RWPE1 (cell line): ENCODE results near the gene OR2C3.

Experiments used
- CTCF ChIA-PET: fragments of 350-600 bp; sonication (Branson Sonifier 250); formaldehyde crosslinking; extraction: SDS; loops from one replicate; lab custom pipeline; 2021; lab: Yijun Ruan, JAX
- POLR2A ChIA-PET: fragments of 400-600 bp; formaldehyde crosslinking; extraction: SDS; loops from one replicate; lab custom pipeline; 2020; ENCODE audit warnings: antibody characterized with exemption; ENCODE audit not compliant: low non-redundant PET; lab: Yijun Ruan, JAX
- DNase-seq: peaks from one replicate; pipeline ENCODE4 v3.0.0; 2012; ENCODE audit warnings: low spot score
- H3K27ac ChIP-seq: fragments of 450-650 bp; 2 replicates; pipeline ENCODE4 v1.5.1; 2017
- TF ChIP-seq, protein P1 (sequence below): fragments of 450-650 bp; conservative IDR thresholded peaks from 2 replicates; pipeline ENCODE4 v1.5.1; 2017; ENCODE audit warnings: low read depth, mild to moderate bottlenecking

The OR2C3 gene

DNA sequence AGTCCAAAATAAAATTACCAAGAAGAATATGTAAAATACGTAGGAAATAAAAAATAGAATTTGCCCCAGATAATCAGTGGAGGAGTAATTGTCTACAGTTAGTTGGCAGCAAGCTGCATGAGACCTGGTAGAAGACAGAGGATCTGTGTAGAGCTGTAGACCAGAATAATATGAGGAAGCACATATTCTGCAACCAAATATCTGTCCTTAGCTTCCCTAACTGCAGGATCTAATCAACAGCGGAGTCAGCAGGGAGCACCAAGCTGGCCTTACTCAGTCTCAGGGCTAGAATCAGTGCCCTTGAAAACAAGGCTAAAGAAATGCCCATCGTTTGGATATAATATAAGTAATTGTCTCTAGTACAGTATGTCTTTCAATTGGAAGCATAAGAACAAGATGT is 6.6 kb upstream of the OR2C3 start:
- TF ChIP-seq, protein P1, sequence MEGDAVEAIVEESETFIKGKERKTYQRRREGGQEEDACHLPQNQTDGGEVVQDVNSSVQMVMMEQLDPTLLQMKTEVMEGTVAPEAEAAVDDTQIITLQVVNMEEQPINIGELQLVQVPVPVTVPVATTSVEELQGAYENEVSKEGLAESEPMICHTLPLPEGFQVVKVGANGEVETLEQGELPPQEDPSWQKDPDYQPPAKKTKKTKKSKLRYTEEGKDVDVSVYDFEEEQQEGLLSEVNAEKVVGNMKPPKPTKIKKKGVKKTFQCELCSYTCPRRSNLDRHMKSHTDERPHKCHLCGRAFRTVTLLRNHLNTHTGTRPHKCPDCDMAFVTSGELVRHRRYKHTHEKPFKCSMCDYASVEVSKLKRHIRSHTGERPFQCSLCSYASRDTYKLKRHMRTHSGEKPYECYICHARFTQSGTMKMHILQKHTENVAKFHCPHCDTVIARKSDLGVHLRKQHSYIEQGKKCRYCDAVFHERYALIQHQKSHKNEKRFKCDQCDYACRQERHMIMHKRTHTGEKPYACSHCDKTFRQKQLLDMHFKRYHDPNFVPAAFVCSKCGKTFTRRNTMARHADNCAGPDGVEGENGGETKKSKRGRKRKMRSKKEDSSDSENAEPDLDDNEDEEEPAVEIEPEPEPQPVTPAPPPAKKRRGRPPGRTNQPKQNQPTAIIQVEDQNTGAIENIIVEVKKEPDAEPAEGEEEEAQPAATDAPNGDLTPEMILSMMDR, result no peak
- POLR2A ChIA-PET, result no interaction called here
- H3K27ac ChIP-seq, result no peak overlapping the region
- CTCF ChIA-PET, result no interaction called here
- no peak for DNase-seq

DNA sequence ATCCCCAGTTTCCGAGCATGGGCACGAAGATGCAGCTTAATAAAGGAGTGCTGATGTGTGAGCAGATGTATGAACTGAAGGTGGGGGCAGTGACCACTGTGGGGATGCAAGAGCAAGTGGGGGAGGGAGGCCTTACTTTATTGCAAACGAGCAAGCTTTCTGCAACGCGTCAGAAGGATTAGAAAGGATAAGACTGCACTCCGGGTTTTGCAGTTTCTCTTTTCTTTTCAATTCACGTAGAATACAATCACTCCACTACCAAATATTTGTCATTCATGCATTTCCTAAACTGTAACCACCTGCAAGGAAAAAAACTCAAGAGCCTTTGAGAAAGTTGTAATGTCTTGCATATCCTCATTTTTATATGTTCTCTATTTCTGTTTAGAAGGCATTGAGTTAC is 4.3 kb upstream of the OR2C3 start:
- ChIA-PET POLR2A (no interaction called here), CTCF (no interaction called here)
- TF ChIP-seq, protein P1, result no peak
- DNase-seq, result no peak
- no peak overlapping the region for H3K27ac ChIP-seq

DNA sequence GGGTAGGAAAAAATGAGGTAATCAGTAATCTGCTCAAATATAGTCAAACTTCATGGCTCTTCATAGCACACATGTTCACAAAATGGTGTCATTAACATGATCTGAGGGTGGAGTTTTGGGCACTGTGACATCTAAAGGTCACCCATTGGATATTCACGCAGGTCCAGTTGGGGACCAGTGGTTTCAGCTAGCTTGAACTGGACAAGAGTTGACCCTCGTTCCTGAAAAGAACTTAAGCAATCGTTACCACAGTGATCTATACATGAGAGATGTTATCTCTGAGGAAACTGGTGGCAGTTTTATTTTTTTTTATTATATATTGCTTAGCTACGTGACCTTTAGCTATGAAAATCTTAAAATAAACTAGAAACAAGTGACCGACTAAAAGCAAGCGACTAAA is 3.0 kb upstream of the OR2C3 start:
- no peak for DNase-seq
- ChIA-PET POLR2A (no interaction called here), CTCF (interaction anchor here (0.5 kb wide), 1 partner anchor 1220 kb away, joined by 3 read pairs; no protein-coding TSS in a partner anchor)
- H3K27ac ChIP-seq, result no peak overlapping the region
- TF ChIP-seq, protein P1, result no peak

DNA sequence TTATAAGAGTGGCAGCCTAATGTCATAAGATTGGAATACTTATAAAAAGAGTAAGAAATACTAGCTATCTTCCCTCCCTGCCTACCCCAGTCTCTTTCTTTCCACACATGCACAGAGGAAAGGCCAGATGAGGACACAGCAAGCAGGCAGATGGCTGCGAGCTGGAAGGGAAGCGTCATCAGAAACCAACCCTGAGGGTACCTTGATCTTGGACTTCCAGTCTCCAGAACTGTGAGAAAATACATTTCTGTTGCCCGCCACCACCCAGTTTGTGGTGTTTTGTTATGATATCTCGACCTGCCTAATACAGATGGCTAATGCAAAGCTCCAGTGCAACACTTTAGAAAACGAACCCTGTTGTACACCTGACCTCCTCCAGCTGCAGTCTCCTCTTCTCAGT is 2.3 kb upstream of the OR2C3 start:
- DNase-seq, result no peak
- POLR2A ChIA-PET, result no interaction called here
- TF ChIP-seq, protein P1, result no peak
- CTCF ChIA-PET, result interaction anchor here (0.5 kb wide), 1 partner anchor 1221 kb away, joined by 3 read pairs; no protein-coding TSS in a partner anchor
- H3K27ac ChIP-seq, result no peak overlapping the region

DNA sequence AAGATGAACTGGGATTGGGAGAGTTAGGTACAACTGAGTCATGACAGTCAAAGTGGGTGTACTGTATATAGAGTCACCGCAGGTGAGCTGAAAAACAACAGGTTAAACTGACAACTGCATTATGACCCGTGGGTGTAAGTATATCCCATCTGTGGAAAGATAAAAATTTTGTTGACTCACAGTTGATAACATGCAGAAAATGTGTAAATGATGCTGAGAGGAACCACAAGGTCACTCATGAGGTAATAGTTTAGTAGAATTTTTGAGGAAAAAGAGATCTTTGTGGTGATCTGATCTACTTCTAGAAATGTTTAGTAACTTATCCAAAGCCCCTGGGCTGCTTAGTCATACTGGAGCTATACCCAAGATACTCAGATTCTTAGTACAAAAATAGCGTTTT is 838 bp downstream of the OR2C3 start:
- POLR2A ChIA-PET, result no interaction called here
- H3K27ac ChIP-seq, result no peak overlapping the region
- no peak for DNase-seq
- CTCF ChIA-PET, result interaction anchor here (0.7 kb wide), 2 partner anchors 23 to 1226 kb away, joined by 3 to 4 read pairs; no protein-coding TSS in a partner anchor
- TF ChIP-seq, protein P1, result no peak

DNA sequence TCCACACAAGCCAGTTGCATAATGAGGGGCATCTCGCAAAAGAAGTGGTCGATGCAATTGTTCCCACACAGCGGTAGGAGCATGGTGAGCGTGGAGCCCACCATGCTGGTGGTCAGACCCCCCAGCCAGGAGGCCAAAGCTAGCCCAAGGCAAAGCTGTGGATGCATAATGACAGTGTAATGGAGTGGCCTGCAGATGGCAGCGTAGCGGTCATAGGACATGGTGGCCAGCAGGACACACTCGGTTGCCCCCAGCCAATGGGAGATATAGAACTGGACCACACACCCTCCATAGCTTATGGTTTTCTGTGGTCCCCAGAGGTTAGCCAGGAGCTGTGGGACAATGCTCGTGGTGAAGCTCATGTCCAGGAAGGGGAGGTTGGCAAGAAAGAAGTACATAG is 4.3 kb downstream of the OR2C3 start:
- no peak for DNase-seq
- TF ChIP-seq, protein P1, result no peak
- no peak overlapping the region for H3K27ac ChIP-seq
- POLR2A ChIA-PET, result no interaction called here
- CTCF ChIA-PET, result interaction anchor here (1.0 kb wide), 1 partner anchor 12 kb away, joined by 4 read pairs; no protein-coding TSS in a partner anchor
